HEK293 (cell line): Measurements from ENCODE around the gene KLHL29.

Experiments
- CTCF ChIA-PET: fragments of 350-600 bp; formaldehyde crosslinking; extraction: SDS; loops from one replicate; lab custom pipeline; 2021; ENCODE audit warnings: antibody characterized with exemption; lab: Yijun Ruan, JAX
- POLR2A ChIA-PET: fragments of 300-600 bp; formaldehyde crosslinking; extraction: SDS; loops from one replicate; lab custom pipeline; 2020; ENCODE audit warnings: antibody characterized with exemption, inconsistent platforms; lab: Yijun Ruan, JAX
- H3K27ac ChIP-seq: fragments of 200-500 bp; sonication (Bioruptor generic); 2 replicates; pipeline ENCODE4 v1.5.1; 2014; ENCODE audit warnings: low read depth, low read length, control low read depth, inconsistent platforms; ENCODE audit errors: extremely low read depth
- H3K36me3 ChIP-seq, 2 experiments: fragments of 200-500 bp in 1 of 2; sonication (Bioruptor generic) in 1 of 2; 1 replicate in 1 of 2; 2 replicates in 1 of 2; pipeline ENCODE4 v1.5.1; 2014 to 2017; ENCODE audit warnings: inconsistent platforms in 2 of 2, low read length in 2 of 2; ENCODE audit not compliant: control insufficient read depth in 2 of 2, insufficient read depth in 1 of 2
- H3K4me1 ChIP-seq: fragments of 200-500 bp; sonication (Bioruptor generic); 2 replicates; pipeline ENCODE4 v1.5.1; 2014; ENCODE audit warnings: mild to moderate bottlenecking, low read length, inconsistent platforms; ENCODE audit not compliant: control insufficient read depth, insufficient read depth
- H3K4me3 ChIP-seq: 2 replicates; pipeline ENCODE4 v1.5.1; 2011; ENCODE audit warnings: low read depth, mild to moderate bottlenecking, control low read depth, low read length, moderate library complexity
- H3K9me3 ChIP-seq: fragments of 200-500 bp; sonication (Bioruptor generic); 2 replicates; pipeline ENCODE4 v1.5.1; 2014; ENCODE audit warnings: low read depth, low read length, inconsistent platforms; ENCODE audit not compliant: control insufficient read depth, insufficient read depth
- EGR2 ChIP-seq: fragments of 450-650 bp; formaldehyde crosslinking; IDR thresholded peaks from 2 replicates; pipeline ENCODE4 v1.5.1; 2016; ENCODE audit warnings: low read depth, missing biosample characterization, missing genetic modification characterization
- IKZF3 ChIP-seq: fragments of 450-650 bp; IDR thresholded peaks from 2 replicates; pipeline ENCODE4 v1.5.0; 2018; ENCODE audit warnings: missing biosample characterization, mild to moderate bottlenecking, missing genetic modification characterization, moderate library complexity
- MEIS1 ChIP-seq: sonication (generic); formaldehyde crosslinking; IDR thresholded peaks from 2 replicates; pipeline ENCODE4 v1.8.1; 2022; ENCODE audit warnings: missing genetic modification reagents, mild to moderate bottlenecking, borderline replicate concordance
- OSR2 ChIP-seq: fragments of 450-650 bp; formaldehyde crosslinking; IDR thresholded peaks from 2 replicates; pipeline ENCODE4 v1.5.1; 2016; ENCODE audit warnings: missing biosample characterization, missing genetic modification characterization
- PATZ1 ChIP-seq: fragments of 450-650 bp; formaldehyde crosslinking; IDR thresholded peaks from 2 replicates; pipeline ENCODE4 v1.5.1; 2016; ENCODE audit warnings: missing biosample characterization, missing genetic modification characterization
- PBX3 ChIP-seq: sonication (generic); formaldehyde crosslinking; IDR thresholded peaks from 2 replicates; pipeline ENCODE4 v1.8.1; 2022; ENCODE audit warnings: mild to moderate bottlenecking, moderate library complexity, missing genetic modification reagents
- PRDM10 ChIP-seq: fragments of 450-650 bp; formaldehyde crosslinking; IDR thresholded peaks from 2 replicates; pipeline ENCODE4 v1.5.1; 2016; ENCODE audit warnings: missing biosample characterization, missing genetic modification characterization
- PRDM6 ChIP-seq: fragments of 450-650 bp; formaldehyde crosslinking; IDR thresholded peaks from 2 replicates; pipeline ENCODE4 v1.5.1; 2017; ENCODE audit warnings: missing biosample characterization, missing genetic modification characterization
- ZBTB17 ChIP-seq: fragments of 450-650 bp; formaldehyde crosslinking; IDR thresholded peaks from 2 replicates; pipeline ENCODE4 v1.5.1; 2016; ENCODE audit warnings: missing biosample characterization, missing genetic modification characterization
- ZBTB44 ChIP-seq: fragments of 450-650 bp; IDR thresholded peaks from 2 replicates; pipeline ENCODE4 v1.5.1; 2018; ENCODE audit warnings: missing biosample characterization, mild to moderate bottlenecking, missing genetic modification characterization
- ZNF2 ChIP-seq: fragments of 450-650 bp; formaldehyde crosslinking; IDR thresholded peaks from 2 replicates; pipeline ENCODE4 v1.5.1; 2016; ENCODE audit warnings: missing biosample characterization, missing genetic modification characterization
- ZNF362 ChIP-seq: fragments of 450-650 bp; formaldehyde crosslinking; IDR thresholded peaks from 2 replicates; pipeline ENCODE4 v1.5.1; 2016; ENCODE audit warnings: missing biosample characterization, missing genetic modification characterization

The KLHL29 gene

GRCh38 chr2:23387845-23388244 lies 2.9 kb downstream of the KLHL29 start:
- CTCF ChIA-PET: no interaction called here
- POLR2A ChIA-PET: interaction anchor here (0.6 kb wide), 1 partner anchor 248 kb away, joined by 3 read pairs; no protein-coding TSS in a partner anchor
- Histone ChIP-seq H3K9me3 (no peaks in the 10 kb centered on the region), H3K4me1 (peaks cover 17% of the 10 kb centered on the region), H3K36me3 (no peaks in the 10 kb centered on the region), H3K4me3 (no peak overlapping the region), H3K27ac (no peak overlapping the region)
- TF ChIP-seq PRDM6 (0 out of 2 replicates have a peak, but pooled peaks have one; percentile 4), IKZF3 (tag by site-specific recombination) (no peak), OSR2 (no peak), EGR2 (tag by site-specific recombination) (peak; percentile 30; the same call in 1 of the 2 replicates), PATZ1 (tag by site-specific recombination) (no peak)

- TF ChIP-seq MEIS1 (CRISPR knock-in tag) (no peak), ZNF2 (tag by site-specific recombination) (no peak), ZBTB44 (no peak), PRDM10 (tag by site-specific recombination) (no peak)
- POLR2A ChIA-PET: interaction anchor here (0.6 kb wide), 1 partner anchor 248 kb away, joined by 3 read pairs; no protein-coding TSS in a partner anchor
Measured at GRCh38 chr2:23388294-23388693, 3.3 kb downstream of the KLHL29 start.

GRCh38 chr2:23388756-23389514 lies 4.0 kb downstream of the KLHL29 start:
- Histone ChIP-seq H3K36me3 (no peaks in the 10 kb centered on the region), H3K4me3 (no peak overlapping the region), H3K9me3 (no peaks in the 10 kb centered on the region), H3K4me1 (peaks cover 17% of the 10 kb centered on the region), H3K27ac (no peak overlapping the region)
- CTCF ChIA-PET: interaction anchor here (0.7 kb wide), 1 partner anchor 15 kb away, joined by 4 read pairs; no protein-coding TSS in a partner anchor
- POLR2A ChIA-PET: no interaction called here
- TF ChIP-seq ZNF362 (tag by site-specific recombination) (peak; percentile 68; the same call in 1 of the 2 replicates), PBX3 (no peak), ZBTB17 (peak; percentile 33; the same call in 1 of the 2 replicates)

More at GRCh38 chr2:23388294-23388693, 3.3 kb downstream of the KLHL29 start:
- H3K27ac ChIP-seq: no peak overlapping the region
- H3K36me3 ChIP-seq: no peaks in the 10 kb centered on the region
- H3K4me1 ChIP-seq: peaks cover 17% of the 10 kb centered on the region
- H3K9me3 ChIP-seq: no peaks in the 10 kb centered on the region
- no peak overlapping the region for H3K4me3 ChIP-seq
- CTCF ChIA-PET: interaction anchor here (0.7 kb wide), 1 partner anchor 14 kb away, joined by 4 read pairs; no protein-coding TSS in a partner anchor
